ENCODE measurements around the gene GRIK1.

GRCh38 chr21:29667651-29668050, 272.1 kb downstream of the GRIK1 start:
- TF ChIP-seq CTCF (tag by site-specific recombination; IDR thresholded peaks at IDR 0.05): no peak
- TF ChIP-seq SP2 (tag by site-specific recombination; IDR thresholded peaks at IDR 0.05): no peak
- no peak for TF ChIP-seq GLIS1 (tag by site-specific recombination; IDR thresholded peaks at IDR 0.05)
